A549 (cell line): ENCODE data around the gene POLK. TPM values are rescaled to one million over a fixed set of nuclear protein-coding genes. Genes with fewer than 3 reads are reported as not detected.
"Not testable (repeated sequence)": the region's sequence is repeated elsewhere in the genome, so short reads cannot be mapped to it uniquely, and the experiment has no call there.

ENCODE experiments used
- ATAC-seq, 2 experiments: fragments of 200-7000 bp in 1 of 2; fragments of >200 bp in 1 of 2; cut with Nextera tagmentation in 1 of 2; cut with Tn5 transposase in 1 of 2; 3 replicates each; pipeline versions ENCODE4 v1.8.0 to v1.9.1; 2018 to 2020; ENCODE audit warnings: mild to moderate bottlenecking in 1 of 2, moderate library complexity in 1 of 2
- CTCF ChIA-PET: fragments of 300-600 bp; sonication (Branson Sonifier 250); formaldehyde crosslinking; extraction: SDS; loops from one replicate; lab custom pipeline; 2021; ENCODE audit warnings: antibody characterized with exemption, inconsistent platforms; lab: Yijun Ruan, JAX
- POLR2A ChIA-PET: fragments of 350-600 bp; formaldehyde crosslinking; extraction: SDS; loops from one replicate; lab custom pipeline; 2021; ENCODE audit warnings: antibody characterized with exemption, inconsistent platforms; lab: Yijun Ruan, JAX
- DNase-seq, 2 experiments: peaks; one replicate each; pipeline versions ENCODE4 v3.0.0 to v3.0.0-alpha.2; 2011 to 2016; ENCODE audit warnings: low read depth in 1 of 2, low spot score in 1 of 2
- FAIRE-seq: peaks from 2 replicates; lab custom pipeline; 2011; peaks lifted over from hg19 to GRCh38; lab: Jason Lieb, UNC
- H3K27ac ChIP-seq, 2 experiments: fragments of >200 bp; sonication (Bioruptor Twin); formaldehyde crosslinking; 3 replicates each; pipeline ENCODE4 v1.5.1; 2016 to 2017
- H3K4me1 ChIP-seq: fragments of >200 bp; sonication (Bioruptor Twin); formaldehyde crosslinking; 3 replicates; pipeline ENCODE4 v1.6.1; 2016
- H3K4me2 ChIP-seq: fragments of >200 bp; sonication (Bioruptor Twin); formaldehyde crosslinking; 3 replicates; pipeline ENCODE4 v1.6.1; 2016
- H3K4me3 ChIP-seq: fragments of >200 bp; sonication (Bioruptor Twin); formaldehyde crosslinking; 3 replicates; pipeline ENCODE4 v1.5.1; 2016
- H3K9me3 ChIP-seq: fragments of >200 bp; sonication (Bioruptor Twin); formaldehyde crosslinking; 3 replicates; pipeline ENCODE4 v1.6.1; 2016
- BCL3 ChIP-seq: fragments of >200 bp; sonication (Bioruptor Twin); formaldehyde crosslinking; IDR thresholded peaks from 3 replicates; pipeline ENCODE4 v1.6.1; 2016
- CBX2 ChIP-seq: fragments of 200-600 bp; sonication (generic); IDR thresholded peaks from 2 replicates; pipeline ENCODE4 v1.6.1; 2016; ENCODE audit warnings: low read depth, mild to moderate bottlenecking, borderline replicate concordance
- CHD2 ChIP-seq: fragments of 150-350 bp; IDR thresholded peaks from 2 replicates; pipeline ENCODE4 v1.6.1; 2014; ENCODE audit warnings: low read length; ENCODE audit not compliant: partially characterized antibody
- CHD4 ChIP-seq: fragments of 200-600 bp; sonication (generic); IDR thresholded peaks from 2 replicates; pipeline ENCODE4 v1.6.1; 2016; ENCODE audit warnings: antibody characterized with exemption, mild to moderate bottlenecking, borderline replicate concordance
- E2F6 ChIP-seq: IDR thresholded peaks from 2 replicates; pipeline ENCODE4 v1.6.1; 2012; ENCODE audit warnings: low read depth, borderline replicate concordance
- FOSB ChIP-seq: fragments of 250-450 bp; sonication (Bioruptor Pico); IDR thresholded peaks from 2 replicates; pipeline ENCODE4 v1.5.0; 2020; ENCODE audit warnings: mild to moderate bottlenecking, moderate library complexity
- FOSL2 ChIP-seq, 2 experiments: fragments of 450-650 bp in 1 of 2; fragments of >200 bp in 1 of 2; sonication (Bioruptor Twin) in 1 of 2; formaldehyde crosslinking; IDR thresholded peaks; 2 replicates each; pipeline versions ENCODE4 v1.5.0 to v1.6.1; 2016 to 2020; ENCODE audit warnings: mild to moderate bottlenecking in 1 of 2, moderate library complexity in 1 of 2
- GATA3 ChIP-seq: IDR thresholded peaks from 2 replicates; pipeline ENCODE4 v1.6.1; 2012; ENCODE audit warnings: borderline replicate concordance
- HDAC2 ChIP-seq: fragments of 200-600 bp; sonication (generic); IDR thresholded peaks from 2 replicates; pipeline ENCODE4 v1.6.1; 2016
- HES2 ChIP-seq: fragments of >200 bp; sonication (Bioruptor Twin); formaldehyde crosslinking; IDR thresholded peaks from 2 replicates; pipeline ENCODE4 v1.6.1; 2016
- HEYL ChIP-seq: fragments of 250-450 bp; sonication (Bioruptor Pico); IDR thresholded peaks from 2 replicates; pipeline ENCODE4 v1.8.0; 2021; ENCODE audit warnings: mild to moderate bottlenecking, moderate library complexity
- HOXA7 ChIP-seq: fragments of 250-450 bp; sonication (Bioruptor Pico); IDR thresholded peaks from 2 replicates; pipeline ENCODE4 v1.5.0; 2020; ENCODE audit warnings: mild to moderate bottlenecking, moderate library complexity
- HOXB13 ChIP-seq: fragments of 250-450 bp; sonication (Bioruptor Pico); IDR thresholded peaks from 2 replicates; pipeline ENCODE4 v1.5.0; 2020; ENCODE audit warnings: low read depth, mild to moderate bottlenecking, moderate library complexity
- JUN ChIP-seq, 2 experiments: fragments of >200 bp; sonication (Bioruptor Twin); formaldehyde crosslinking; IDR thresholded peaks; 2 replicates in 1 of 2; 3 replicates in 1 of 2; pipeline ENCODE4 v1.6.1; 2016 to 2017
- MAFK ChIP-seq: fragments of 450-650 bp; IDR thresholded peaks from 2 replicates; pipeline ENCODE4 v1.6.1; 2014; ENCODE audit not compliant: partially characterized antibody
- MAX ChIP-seq: IDR thresholded peaks from 2 replicates; pipeline ENCODE4 v1.6.1; 2012
- PHF8 ChIP-seq: fragments of 200-600 bp; sonication (generic); IDR thresholded peaks from 2 replicates; pipeline ENCODE4 v1.6.1; 2016; ENCODE audit warnings: low read depth, mild to moderate bottlenecking, antibody characterized with exemption, moderate library complexity, borderline replicate concordance
- POLR2A ChIP-seq: IDR thresholded peaks from 2 replicates; pipeline ENCODE4 v1.6.1; 2012; ENCODE audit warnings: mild to moderate bottlenecking, low read length
- POLR2AphosphoS2 ChIP-seq: conservative IDR thresholded peaks from 2 replicates; pipeline ENCODE4 v1.6.1; 2012; ENCODE audit warnings: low read length, improper control_type of control experiment, inconsistent platforms
- RAD21 ChIP-seq, 2 experiments: fragments of >200 bp in 1 of 2; sonication (Bioruptor Twin) in 1 of 2; formaldehyde crosslinking in 1 of 2; IDR thresholded peaks in 1 of 2; conservative IDR thresholded peaks in 1 of 2; 2 replicates in 1 of 2; 3 replicates in 1 of 2; pipeline ENCODE4 v1.6.1; 2012 to 2018; ENCODE audit warnings: inconsistent platforms in 1 of 2
- RARB ChIP-seq: fragments of 250-450 bp; sonication (Bioruptor Pico); IDR thresholded peaks from 2 replicates; pipeline ENCODE4 v1.8.0; 2021; ENCODE audit warnings: mild to moderate bottlenecking, moderate library complexity
- SMC3 ChIP-seq: fragments of >200 bp; sonication (Bioruptor Twin); formaldehyde crosslinking; IDR thresholded peaks from 3 replicates; pipeline ENCODE4 v1.6.1; 2018; ENCODE audit warnings: inconsistent platforms
- USF2 ChIP-seq: fragments of 450-650 bp; IDR thresholded peaks from 2 replicates; pipeline ENCODE4 v1.6.1; 2014; ENCODE audit warnings: antibody characterized with exemption
- ZC3H11A ChIP-seq: fragments of 450-650 bp; IDR thresholded peaks from 2 replicates; pipeline ENCODE4 v1.6.1; 2014; ENCODE audit warnings: antibody characterized with exemption, mild to moderate bottlenecking
- WGBS: methylation state at CpG from one replicate; pipeline ENCODE4 v1.1.6; 2017; ENCODE audit errors: missing lambda C conversion rate; 5-methylcytosine and 5-hydroxymethylcytosine counted together
- polyA plus RNA-seq, 4 experiments: library from polyadenylated mRNA; depleted of rRNA in 3 of 4; stranded (reverse); fragments of >200 nt; fragmentation: RNase III in 1 of 4; extraction: RNeasy Plus Mini Kit Qiagen cat#74134 plus additional on column Dnase treatment in 1 of 4; gene quantifications; 2 replicates in 3 of 4; 3 replicates in 1 of 4; pipeline ENCODE4 v1.2.3, GENCODE V29; 2011 to 2017

The POLK gene
- polyA plus RNA-seq, 2 of the 4 experiments (the other 2 are of a cell fraction) = 10.9 to 39.8 TPM

GRCh38 chr5:75610859-75611310 lies 99.2 kb downstream of the POLK start:
- peak in 1 of 2 experiments; percentile 69; a peak in 3 of 6 replicates for ATAC-seq
- not testable (repeated sequence) for FAIRE-seq
- WGBS = 3% methylated on average over 10 of the region's 11 CpGs

GRCh38 chr5:75611311-75612225 lies 99.9 kb downstream of the POLK start, which contains the start of gene ANKDD1B:
Gene ANKDD1B (plus strand): TSS chr5:75611453. CDS start chr5:75611635, 182 bp downstream.
- no peaks in the 10 kb centered on the region for H3K9me3 ChIP-seq
- POLR2A ChIA-PET = interaction anchor here (0.7 kb wide), 1 partner anchor 58 kb away, joined by 3 read pairs; no protein-coding TSS in a partner anchor
- peak within 1 kb of the TSS; percentile 80 for H3K4me2 ChIP-seq
- CTCF ChIA-PET = interaction anchor here (1.3 kb wide), 1 partner anchor 71 kb away, joined by 3 read pairs; no protein-coding TSS in a partner anchor
- FAIRE-seq (no peak), DNase-seq (peak; percentile 42 to 60), ATAC-seq (peak; percentile 84 to 85)
- peaks cover 12% of the 10 kb centered on the region for H3K4me1 ChIP-seq
- H3K4me3 ChIP-seq = peak within 1 kb of the TSS; percentile 68
- H3K27ac ChIP-seq = peak within 1 kb of the TSS; percentile 88 to 98
- no peak for TF ChIP-seq HDAC2
- no peak for TF ChIP-seq MAFK
- no peak for TF ChIP-seq CBX2
- no peak for TF ChIP-seq FOSB (CRISPR knock-in tag)
- TF ChIP-seq POLR2A = no peak
- TF ChIP-seq CHD4 = no peak
- TF ChIP-seq FOSL2 (IDR thresholded peaks at IDR 0.05) = no peak
- TF ChIP-seq FOSL2 (CRISPR knock-in tag; IDR thresholded peaks at IDR 0.05) = peak; percentile 74
- TF ChIP-seq USF2 = no peak
- no peak for TF ChIP-seq SMC3
- TF ChIP-seq HEYL (CRISPR knock-in tag) = no peak
- no peak for TF ChIP-seq HOXB13 (CRISPR knock-in tag)
- TF ChIP-seq E2F6 = peak; percentile 45; the same call in 1 of the 2 replicates
- TF ChIP-seq CHD2 = no peak
- TF ChIP-seq BCL3 = no peak
- no peak for TF ChIP-seq POLR2AphosphoS2
- TF ChIP-seq MAX = peak; percentile 26; the same call in 1 of the 2 replicates
- no peak for TF ChIP-seq HOXA7 (CRISPR knock-in tag)
- TF ChIP-seq ZC3H11A = no peak
- TF ChIP-seq PHF8 = peak; percentile 45; the same call in 1 of the 2 replicates
- peak; percentile 47; the same call in 1 of the 2 replicates for TF ChIP-seq GATA3
- no peak for TF ChIP-seq RARB (CRISPR knock-in tag)
- TF ChIP-seq RAD21 (conservative IDR thresholded peaks at IDR 0.05 in 1 of 2, IDR thresholded peaks at IDR 0.05 in 1 of 2) = no peak
- TF ChIP-seq HES2 = no peak
- 1% methylated on average over 12 of the region's 52 CpGs for WGBS

More at GRCh38 chr5:75610859-75611310, 99.2 kb downstream of the POLK start:
- H3K9me3 ChIP-seq, POLR2A ChIA-PET, CTCF ChIA-PET: not testable (repeated sequence)
- Histone ChIP-seq H3K4me1 (peaks cover 12% of the 10 kb centered on the region), H3K4me3 (peak overlapping the region; percentile 68), H3K4me2 (peak overlapping the region; percentile 80), H3K27ac (peak overlapping the region; percentile 88 to 98)
- TF ChIP-seq MAX (peak; percentile 64; the same call in 1 of the 2 replicates), JUN (IDR thresholded peaks at IDR 0.05) (0 out of 5 replicates have a peak, but pooled peaks of 1 of the 2 experiments have one; percentile 1), E2F6 (0 out of 2 replicates have a peak, but pooled peaks have one; percentile 6)
- DNase-seq = peak in 1 of 2 experiments; percentile 73
